SK-N-SH (cell line): ENCODE measurements around the gene FLT1.

Experiments used
- EZH2phosphoT487 ChIP-seq: fragments of 200-600 bp; sonication (generic); IDR thresholded peaks from 2 replicates; pipeline ENCODE4 v1.6.1; 2017; ENCODE audit warnings: low read depth, mixed run types, mild to moderate bottlenecking, antibody characterized with exemption, moderate library complexity, borderline replicate concordance
- RAD21 ChIP-seq: IDR thresholded peaks from 2 replicates; pipeline ENCODE4 v1.6.1; 2012; ENCODE audit warnings: mild to moderate bottlenecking, low read length
- SIN3A ChIP-seq: IDR thresholded peaks from 2 replicates; pipeline ENCODE4 v1.6.1; 2012; ENCODE audit warnings: low read depth, mild to moderate bottlenecking, low read length, moderate library complexity, borderline replicate concordance
- TAF1 ChIP-seq: IDR thresholded peaks from 2 replicates; pipeline ENCODE4 v1.6.1; 2012; ENCODE audit warnings: low read depth, mild to moderate bottlenecking, low read length, moderate library complexity, borderline replicate concordance
- TF ChIP-seq, protein P1 (sequence below): fragments of 200-600 bp; sonication (generic); IDR thresholded peaks from 2 replicates; pipeline ENCODE4 v1.6.1; 2017; ENCODE audit warnings: antibody characterized with exemption, mild to moderate bottlenecking, moderate library complexity

GRCh38 chr13:28469316-28469715 lies 25.6 kb downstream of the FLT1 start:
- TF ChIP-seq, protein P1, sequence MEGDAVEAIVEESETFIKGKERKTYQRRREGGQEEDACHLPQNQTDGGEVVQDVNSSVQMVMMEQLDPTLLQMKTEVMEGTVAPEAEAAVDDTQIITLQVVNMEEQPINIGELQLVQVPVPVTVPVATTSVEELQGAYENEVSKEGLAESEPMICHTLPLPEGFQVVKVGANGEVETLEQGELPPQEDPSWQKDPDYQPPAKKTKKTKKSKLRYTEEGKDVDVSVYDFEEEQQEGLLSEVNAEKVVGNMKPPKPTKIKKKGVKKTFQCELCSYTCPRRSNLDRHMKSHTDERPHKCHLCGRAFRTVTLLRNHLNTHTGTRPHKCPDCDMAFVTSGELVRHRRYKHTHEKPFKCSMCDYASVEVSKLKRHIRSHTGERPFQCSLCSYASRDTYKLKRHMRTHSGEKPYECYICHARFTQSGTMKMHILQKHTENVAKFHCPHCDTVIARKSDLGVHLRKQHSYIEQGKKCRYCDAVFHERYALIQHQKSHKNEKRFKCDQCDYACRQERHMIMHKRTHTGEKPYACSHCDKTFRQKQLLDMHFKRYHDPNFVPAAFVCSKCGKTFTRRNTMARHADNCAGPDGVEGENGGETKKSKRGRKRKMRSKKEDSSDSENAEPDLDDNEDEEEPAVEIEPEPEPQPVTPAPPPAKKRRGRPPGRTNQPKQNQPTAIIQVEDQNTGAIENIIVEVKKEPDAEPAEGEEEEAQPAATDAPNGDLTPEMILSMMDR: no peak
- TF ChIP-seq RAD21 (no peak), TAF1 (no peak), EZH2phosphoT487 (no peak), SIN3A (no peak)
